Fibroblast of skin of left biceps (primary cell): Measurements from ENCODE around the gene GRAMD1B.

ENCODE experiments used
- DNase-seq, 2 experiments: peaks; one replicate each; pipeline ENCODE4 v3.0.0-alpha.2; 2013; ENCODE audit warnings: low read depth in 2 of 2

Gene GRAMD1B

GRCh38 chr11:123475469-123475868, 45.4 kb downstream of the GRAMD1B start:
- DNase-seq: no peak

- DNase-seq: no peak
Observed at GRCh38 chr11:123477205-123477907, 47.3 kb downstream of the GRAMD1B start.

GRCh38 chr11:123478352-123478987, 48.4 kb downstream of the GRAMD1B start:
- DNase-seq: peak; percentile 50 to 59

GRCh38 chr11:123479048-123479837, 49.2 kb downstream of the GRAMD1B start:
- no peak for DNase-seq

- no peak for DNase-seq
Observed at GRCh38 chr11:123480290-123480815, 50.3 kb downstream of the GRAMD1B start.

GRCh38 chr11:123480882-123481281, 50.8 kb downstream of the GRAMD1B start:
- no peak for DNase-seq

- no peak for DNase-seq
Observed at GRCh38 chr11:123481640-123482039, 51.6 kb downstream of the GRAMD1B start.

GRCh38 chr11:123482218-123482617, 52.1 kb downstream of the GRAMD1B start:
- no peak for DNase-seq

GRCh38 chr11:123483058-123483457, 53.0 kb downstream of the GRAMD1B start:
- no peak for DNase-seq

- DNase-seq: no peak
Observed at GRCh38 chr11:123483466-123483865, 53.4 kb downstream of the GRAMD1B start.

GRCh38 chr11:123484448-123484847, 54.4 kb downstream of the GRAMD1B start:
- DNase-seq: no peak

- no peak for DNase-seq
Observed at GRCh38 chr11:123487157-123487744, 57.2 kb downstream of the GRAMD1B start.

GRCh38 chr11:123490527-123490926, 60.5 kb downstream of the GRAMD1B start:
- DNase-seq: no peak

GRCh38 chr11:123491241-123491640, 61.2 kb downstream of the GRAMD1B start:
- no peak for DNase-seq

GRCh38 chr11:123493349-123494063, 63.4 kb downstream of the GRAMD1B start:
- no peak for DNase-seq

GRCh38 chr11:123494195-123495050, 64.4 kb downstream of the GRAMD1B start:
- DNase-seq: no peak

GRCh38 chr11:123504401-123504800, 74.3 kb downstream of the GRAMD1B start:
- DNase-seq: no peak

GRCh38 chr11:123505546-123506299, 75.7 kb downstream of the GRAMD1B start:
- no peak for DNase-seq

GRCh38 chr11:123507043-123507442, 77.0 kb downstream of the GRAMD1B start:
- peak in 1 of 2 experiments; percentile 17 for DNase-seq
